Stomach (tissue), 9 donors: ENCODE results near the gene UBR2. TPM values are rescaled to one million over a fixed set of nuclear protein-coding genes. Genes with fewer than 3 reads are reported as not detected.
A peak's percentile ranks its signal among the peaks of the same experiment; 100 is the strongest.
"Not testable (repeated sequence)": the region's sequence is repeated elsewhere in the genome, so short reads cannot be mapped to it uniquely, and the experiment has no call there.

Experiments
- DNase-seq, 2 donors: peaks; one replicate each; pipeline versions ENCODE4 v3.0.0 to v3.0.0-alpha.2; 2013 to 2019
- H3K27ac ChIP-seq, 5 donors: fragments of 200-600 bp in 4 of 5; sonication (generic) in 4 of 5; one replicate each; pipeline ENCODE4 v1.5.1; 2013 to 2019; ENCODE audit warnings: mild to moderate bottlenecking in 1 of 5, moderate library complexity in 1 of 5
- H3K27me3 ChIP-seq, 3 donors: fragments of 200-600 bp; sonication (generic); one replicate each; pipeline ENCODE4 v1.5.1; 2017 to 2019; ENCODE audit warnings: mixed run types in 1 of 3
- H3K36me3 ChIP-seq, 4 donors: fragments of 200-600 bp; sonication (generic); 1 replicate in 3 of 4; 2 replicates in 1 of 4; pipeline ENCODE4 v1.5.1; 2016 to 2019
- H3K4me1 ChIP-seq, 4 donors: fragments of 200-600 bp; sonication (generic); one replicate each; pipeline ENCODE4 v1.5.1; 2016 to 2019
- H3K4me3 ChIP-seq, 4 donors: fragments of 200-600 bp; sonication (generic) in 3 of 4; one replicate each; pipeline ENCODE4 v1.5.1; 2016 to 2019; ENCODE audit warnings: mild to moderate bottlenecking in 1 of 4
- H3K9me3 ChIP-seq, 4 donors: fragments of 200-600 bp; sonication (generic); one replicate each; pipeline ENCODE4 v1.5.1; 2016 to 2019
- EP300 ChIP-seq: sonication (generic); formaldehyde crosslinking; IDR thresholded peaks from one replicate; pipeline ENCODE4 v1.6.1; 2017; ENCODE audit warnings: antibody characterized with exemption
- POLR2A ChIP-seq, 4 donors: fragments of 450-650 bp; IDR thresholded peaks; one replicate each; pipeline ENCODE4 v1.6.1; 2016; ENCODE audit warnings: antibody characterized with exemption in 4 of 4, control low read depth in 2 of 4, mild to moderate bottlenecking in 1 of 4, moderate library complexity in 1 of 4
- POLR2AphosphoS5 ChIP-seq, 3 donors: sonication (generic); formaldehyde crosslinking; IDR thresholded peaks; one replicate each; pipeline ENCODE4 v1.6.1; 2016; ENCODE audit warnings: antibody characterized with exemption in 3 of 3
- WGBS, 5 donors: extraction: QIAGEN DNeasy Blood & Tissue Kit in 3 of 5; methylation state at CpG; one replicate each; pipeline versions ENCODE4 v1.1.5 to v1.1.7; 2013 to 2018; 5-methylcytosine and 5-hydroxymethylcytosine counted together
- intact Hi-C: fragments of 100-400 bp; cut with DNase I; formaldehyde crosslinking; loops from one replicate; pipeline ENCODE4 v1.15.1; 2023; ENCODE audit warnings: low total_unique reads
- polyA plus RNA-seq, 3 donors: library from polyadenylated mRNA; stranded (reverse); fragments of 200-250 nt; gene quantifications; one replicate each; pipeline ENCODE4 v1.2.3, GENCODE V29; 2013
- total RNA-seq, 5 donors: library from RNA; depleted of rRNA; stranded (reverse); fragments of >200 nt; gene quantifications; one replicate each; pipeline versions ENCODE4 v1.1.0 to v1.2.3, GENCODE V29; 2014 to 2016
- TF ChIP-seq, protein P1 (sequence below), 7 experiments: fragments of 450-650 bp in 4 of 7; fragments of 200-600 bp in 3 of 7; sonication (generic) in 3 of 7; IDR thresholded peaks; one replicate each; pipeline ENCODE4 v1.5.1; 2016 to 2019; ENCODE audit warnings: antibody characterized with exemption in 7 of 7, control low read depth in 2 of 7, mild to moderate bottlenecking in 1 of 7
- donor health status: healthy with polysubstance abuse.
- donor health status: Bipolar disorder and iron deficiency.
- donor health status: healthy.

Gene UBR2
- total and polyA plus RNA-seq, 8 donors, result 5.1 to 57.1 (median 19.8) TPM

GRCh38 chr6:42726485-42727086 is 162.8 kb downstream of the UBR2 start:
- TF ChIP-seq EP300, result no peak
- TF ChIP-seq, protein P1, sequence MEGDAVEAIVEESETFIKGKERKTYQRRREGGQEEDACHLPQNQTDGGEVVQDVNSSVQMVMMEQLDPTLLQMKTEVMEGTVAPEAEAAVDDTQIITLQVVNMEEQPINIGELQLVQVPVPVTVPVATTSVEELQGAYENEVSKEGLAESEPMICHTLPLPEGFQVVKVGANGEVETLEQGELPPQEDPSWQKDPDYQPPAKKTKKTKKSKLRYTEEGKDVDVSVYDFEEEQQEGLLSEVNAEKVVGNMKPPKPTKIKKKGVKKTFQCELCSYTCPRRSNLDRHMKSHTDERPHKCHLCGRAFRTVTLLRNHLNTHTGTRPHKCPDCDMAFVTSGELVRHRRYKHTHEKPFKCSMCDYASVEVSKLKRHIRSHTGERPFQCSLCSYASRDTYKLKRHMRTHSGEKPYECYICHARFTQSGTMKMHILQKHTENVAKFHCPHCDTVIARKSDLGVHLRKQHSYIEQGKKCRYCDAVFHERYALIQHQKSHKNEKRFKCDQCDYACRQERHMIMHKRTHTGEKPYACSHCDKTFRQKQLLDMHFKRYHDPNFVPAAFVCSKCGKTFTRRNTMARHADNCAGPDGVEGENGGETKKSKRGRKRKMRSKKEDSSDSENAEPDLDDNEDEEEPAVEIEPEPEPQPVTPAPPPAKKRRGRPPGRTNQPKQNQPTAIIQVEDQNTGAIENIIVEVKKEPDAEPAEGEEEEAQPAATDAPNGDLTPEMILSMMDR (IDR thresholded peaks at IDR 0.05), result peak in 5 of 7 experiments; percentile 77 to 98 (median 92)
- TF ChIP-seq POLR2A (IDR thresholded peaks at IDR 0.05), result no peak
- peak; percentile 25 to 83 (median 28) for TF ChIP-seq POLR2AphosphoS5 (IDR thresholded peaks at IDR 0.05)

DNA sequence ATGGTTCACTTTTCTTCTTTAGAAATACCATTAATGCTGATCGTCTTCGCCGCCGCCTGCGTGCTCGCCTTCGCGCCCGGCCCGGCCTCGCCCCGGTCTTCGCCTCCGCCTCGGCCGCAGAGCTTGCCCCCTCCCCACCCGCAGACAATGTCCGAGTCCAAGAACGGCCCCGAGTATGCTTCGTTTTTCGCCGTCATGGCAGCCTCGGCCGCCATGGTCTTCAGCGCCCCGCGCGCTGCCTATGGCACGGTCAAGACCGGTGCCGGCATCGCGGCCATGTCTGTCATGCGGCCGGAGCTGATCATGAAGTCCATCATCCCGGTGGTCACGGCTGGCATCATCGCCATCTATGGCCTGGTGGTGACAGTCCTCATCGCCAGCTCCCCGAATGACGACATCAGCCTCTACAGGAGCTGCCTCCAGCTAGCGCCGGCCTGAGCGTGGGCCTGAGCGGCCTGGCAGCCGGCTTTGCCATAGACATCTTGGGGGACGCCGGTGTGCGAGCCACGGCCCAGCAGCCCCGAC is 163.3 kb downstream of the UBR2 start:
- Histone ChIP-seq H3K4me3 (peak overlapping the region; percentile 54 to 61 (median 60)), H3K27ac (peak overlapping the region; percentile 69 to 89 (median 88)), H3K9me3 (no peaks in the 10 kb centered on the region), H3K4me1 (peaks cover 5 to 20% (median 8%) of the 10 kb centered on the region in 4 donors), H3K36me3 (peaks cover 0 to 6% (median 3%) of the 10 kb centered on the region in 4 donors), H3K27me3 (no peaks in the 10 kb centered on the region)
- DNase-seq, result peak; percentile 25 to 77
- intact Hi-C loops, result loop anchor here (10.0 kb wide), 1 partner anchor 62 kb away; no protein-coding TSS in a partner anchor
- no peak for TF ChIP-seq POLR2A (IDR thresholded peaks at IDR 0.05)
- no peak for TF ChIP-seq POLR2AphosphoS5 (IDR thresholded peaks at IDR 0.05)
- TF ChIP-seq, protein P1 (IDR thresholded peaks at IDR 0.05), result no peak
- no peak for TF ChIP-seq EP300
- 11 to 31% (median 13%) methylated on average over 30 to 52 of the region's 52 CpGs for WGBS, 5 donors

More at GRCh38 chr6:42726485-42727086, 162.8 kb downstream of the UBR2 start:
- Histone ChIP-seq H3K4me1 (peaks cover 5 to 20% (median 8%) of the 10 kb centered on the region in 4 donors), H3K4me3 (peak overlapping the region; percentile 54 to 61 (median 60)), H3K9me3 (no peaks in the 10 kb centered on the region), H3K27ac (peak overlapping the region; percentile 69 to 89 (median 88)), H3K36me3 (peaks cover 0 to 11% (median 5%) of the 10 kb centered on the region in 4 donors), H3K27me3 (no peaks in the 10 kb centered on the region)
- peak; percentile 81 to 96 for DNase-seq
- WGBS, 5 donors, result 1 to 3% (median 1%) methylated on average over 14 of the region's 14 CpGs
- intact Hi-C loops, result loop anchor here (10.0 kb wide), 1 partner anchor 62 kb away; no protein-coding TSS in a partner anchor

GRCh38 chr6:42727627-42728026 is 163.8 kb downstream of the UBR2 start:
- peaks cover 0 to 1% (median under 1%) of the 10 kb centered on the region in 4 donors for H3K36me3 ChIP-seq
- intact Hi-C loops, result loop anchor here (10.0 kb wide), 1 partner anchor 63 kb away; no protein-coding TSS in a partner anchor
- peak overlapping the region; percentile 69 to 89 (median 88) for H3K27ac ChIP-seq
- DNase-seq, result peak in 1 of 2 donors; percentile 46
- H3K4me1 ChIP-seq, result peaks cover 5 to 20% (median 8%) of the 10 kb centered on the region in 4 donors
- WGBS, 5 donors, result 66 to 79% (median 67%) methylated on average over 18 to 22 of the region's 22 CpGs
- H3K9me3 ChIP-seq, result no peaks in the 10 kb centered on the region
- TF ChIP-seq, protein P1 (IDR thresholded peaks at IDR 0.05), result no peak
- TF ChIP-seq EP300, result no peak
- H3K27me3 ChIP-seq, result no peaks in the 10 kb centered on the region
- peak overlapping the region; percentile 54 to 61 (median 60) for H3K4me3 ChIP-seq

GRCh38 chr6:42729731-42730130 is 165.9 kb downstream of the UBR2 start:
- intact Hi-C loops, result loop anchor here (10.0 kb wide), 1 partner anchor 65 kb away; no protein-coding TSS in a partner anchor
- no peak for DNase-seq
- 31 to 55% (median 44%) methylated on average over 1 to 3 of the region's 3 CpGs for WGBS, 5 donors

DNA sequence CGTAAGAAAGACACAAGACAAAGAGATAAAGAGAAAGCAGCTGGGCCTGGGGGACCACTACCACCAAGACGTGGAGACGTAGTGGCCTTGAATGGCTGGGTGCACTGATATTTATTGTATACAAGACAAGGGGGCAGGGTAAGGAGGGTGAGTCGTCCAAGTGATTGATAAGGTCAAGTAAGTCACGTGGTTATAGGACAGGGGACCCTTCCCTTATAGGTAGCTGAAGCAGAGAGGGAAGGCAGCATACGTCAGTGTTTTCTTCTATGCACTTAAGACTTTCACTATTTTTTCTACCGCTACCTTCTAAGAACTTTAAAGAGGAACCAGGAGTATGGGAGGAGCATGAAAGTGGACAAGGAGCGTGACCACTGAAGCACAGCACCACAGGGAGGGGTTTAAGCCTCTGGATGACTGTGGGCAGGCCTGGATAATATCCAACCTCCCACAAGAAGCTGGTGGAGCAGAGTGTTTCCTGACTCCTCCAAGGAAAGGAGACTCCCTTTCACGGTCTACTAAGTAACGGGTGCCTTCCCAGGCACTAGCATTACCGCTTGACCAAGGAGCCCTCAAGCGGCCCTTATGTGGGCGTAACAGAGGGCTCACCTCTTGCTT is 170.1 kb downstream of the UBR2 start:
- WGBS, 5 donors, result 69 to 82% (median 77%) methylated on average over 13 of the region's 13 CpGs
- H3K9me3 ChIP-seq, H3K4me1 ChIP-seq, DNase-seq, H3K36me3 ChIP-seq, intact Hi-C loops, H3K27ac ChIP-seq, H3K27me3 ChIP-seq, H3K4me3 ChIP-seq: not testable (repeated sequence)

More at GRCh38 chr6:42729731-42730130, 165.9 kb downstream of the UBR2 start:
- Histone ChIP-seq H3K27me3 (no peaks in the 10 kb centered on the region), H3K4me1 (peaks cover 5 to 20% (median 8%) of the 10 kb centered on the region in 4 donors), H3K4me3 (no peak overlapping the region), H3K27ac (no peak overlapping the region), H3K36me3 (no peaks in the 10 kb centered on the region), H3K9me3 (no peaks in the 10 kb centered on the region)
- TF ChIP-seq POLR2AphosphoS5 (IDR thresholded peaks at IDR 0.05) (no peak), EP300 (no peak), POLR2A (IDR thresholded peaks at IDR 0.05) (no peak)
- TF ChIP-seq, protein P1 (IDR thresholded peaks at IDR 0.05), result no peak
